HepG2 (cell line): ENCODE measurements around the gene TIMM44. TPM values are rescaled to one million over a fixed set of nuclear protein-coding genes. Genes with fewer than 3 reads are reported as not detected.
A peak's percentile ranks its signal among the peaks of the same experiment; 100 is the strongest.

ENCODE experiments used
- BHLHE40 ChIP-seq: IDR thresholded peaks from 2 replicates; pipeline ENCODE4 v1.6.1; 2011; ENCODE audit warnings: low read length, improper control_type of control experiment
- HNRNPH1 ChIP-seq: fragments of 200-400 bp; formaldehyde crosslinking; optimal IDR thresholded peaks from 2 replicates; pipeline ENCODE3; 2017; ENCODE audit warnings: mild to moderate bottlenecking, low read depth, low read length
- MBD4 ChIP-seq: IDR thresholded peaks from 2 replicates; pipeline ENCODE4 v1.6.1; 2012; ENCODE audit warnings: low read length, inconsistent platforms, borderline replicate concordance
- POLR2A ChIP-seq, 2 experiments: IDR thresholded peaks; 2 replicates each; pipeline ENCODE4 v1.6.1; 2011; ENCODE audit warnings: low read depth in 2 of 2, low read length in 2 of 2, mild to moderate bottlenecking in 1 of 2, moderate library complexity in 1 of 2; ENCODE audit not compliant: insufficient read depth in 1 of 2
- SRY ChIP-seq: sonication (generic); formaldehyde crosslinking; IDR thresholded peaks from 2 replicates; pipeline ENCODE4 v1.8.0; 2022; ENCODE audit warnings: mild to moderate bottlenecking, missing genetic modification reagents
- TEAD3 ChIP-seq: optimal IDR thresholded peaks from 2 replicates; pipeline ENCODE3; 2016; ENCODE audit warnings: borderline replicate concordance
- ZNF225 ChIP-seq: sonication (generic); formaldehyde crosslinking; IDR thresholded peaks from 2 replicates; pipeline ENCODE4 v1.4.0; 2020; ENCODE audit warnings: mild to moderate bottlenecking, missing genetic modification reagents
- ZNF282 ChIP-seq: fragments of 450-650 bp; IDR thresholded peaks from 2 replicates; pipeline ENCODE4 v1.6.1; 2018; ENCODE audit not compliant: partially characterized antibody
- ZNF382 ChIP-seq: sonication (generic); formaldehyde crosslinking; IDR thresholded peaks from 2 replicates; pipeline ENCODE4 v1.5.0; 2020; ENCODE audit warnings: missing genetic modification reagents, mild to moderate bottlenecking, borderline replicate concordance
- ZNF678 ChIP-seq: sonication (generic); formaldehyde crosslinking; IDR thresholded peaks from 2 replicates; pipeline ENCODE4 v1.4.0; 2020; ENCODE audit warnings: mild to moderate bottlenecking, missing genetic modification reagents
- ZNF850 ChIP-seq: sonication (generic); formaldehyde crosslinking; conservative IDR thresholded peaks from 2 replicates; pipeline ENCODE4 v1.9.0; 2021; ENCODE audit warnings: mild to moderate bottlenecking, missing genetic modification reagents
- ZXDC ChIP-seq: sonication (generic); formaldehyde crosslinking; IDR thresholded peaks from 2 replicates; pipeline ENCODE4 v1.5.0; 2020; ENCODE audit warnings: mild to moderate bottlenecking, missing genetic modification reagents
- polyA plus RNA-seq, 8 experiments: library from polyadenylated mRNA; depleted of rRNA in 3 of 8; stranded (reverse) in 7 of 8; unstranded in 1 of 8; fragments of >200 nt; fragmentation: Illumina TruSeq in 4 of 8; extraction: Trizol in 4 of 8; gene quantifications; 2 replicates each; pipeline versions ENCODE4 v1.2.1 to v1.2.3, GENCODE V29; 2011 to 2016; ENCODE audit warnings: low read depth in 4 of 8, missing spikeins in 1 of 8, mixed read lengths in 1 of 8; ENCODE audit not compliant: insufficient read depth in 1 of 8
- total RNA-seq, 5 experiments: library from RNA; depleted of rRNA; stranded (reverse); fragments of >200 nt; fragmentation: Illumina TruSeq; extraction: Trizol; gene quantifications; 2 replicates each; pipeline ENCODE4 v1.2.3, GENCODE V29; 2016; ENCODE audit warnings: low read depth in 1 of 5
- TF ChIP-seq, protein P1 (sequence below): sonication (generic); formaldehyde crosslinking; IDR thresholded peaks from 2 replicates; pipeline ENCODE4 v1.9.0; 2021; ENCODE audit warnings: missing genetic modification reagents, mild to moderate bottlenecking, borderline replicate concordance
- TF ChIP-seq, protein P2 (sequence below): sonication (generic); formaldehyde crosslinking; IDR thresholded peaks from 2 replicates; pipeline ENCODE4 v1.5.1; 2020; ENCODE audit warnings: mild to moderate bottlenecking, missing genetic modification reagents, borderline replicate concordance
- TF ChIP-seq, protein P3 (sequence below): sonication (generic); formaldehyde crosslinking; IDR thresholded peaks from 2 replicates; pipeline ENCODE4 v1.4.0; 2020; ENCODE audit warnings: mild to moderate bottlenecking, missing genetic modification reagents
- TF ChIP-seq, protein P4 (sequence below): sonication (generic); formaldehyde crosslinking; IDR thresholded peaks from 2 replicates; pipeline ENCODE4 v1.4.0; 2020; ENCODE audit warnings: missing genetic modification reagents, borderline replicate concordance
- TF ChIP-seq, protein P5 (sequence below): sonication (generic); formaldehyde crosslinking; IDR thresholded peaks from 2 replicates; pipeline ENCODE4 v1.8.0; 2022; ENCODE audit warnings: mild to moderate bottlenecking, missing genetic modification reagents, moderate library complexity
- TF ChIP-seq, protein P6 (sequence below): IDR thresholded peaks from 2 replicates; pipeline ENCODE4 v1.6.1; 2016; ENCODE audit warnings: missing compliant biosample characterization, missing genetic modification reagents, borderline replicate concordance

Gene TIMM44
- total and polyA plus RNA-seq, 2 of the 13 experiments (the other 11 are each of a cell fraction or from before 2014, with no cell fraction given): 42.9 to 72.6 TPM

- TF ChIP-seq, protein P1, sequence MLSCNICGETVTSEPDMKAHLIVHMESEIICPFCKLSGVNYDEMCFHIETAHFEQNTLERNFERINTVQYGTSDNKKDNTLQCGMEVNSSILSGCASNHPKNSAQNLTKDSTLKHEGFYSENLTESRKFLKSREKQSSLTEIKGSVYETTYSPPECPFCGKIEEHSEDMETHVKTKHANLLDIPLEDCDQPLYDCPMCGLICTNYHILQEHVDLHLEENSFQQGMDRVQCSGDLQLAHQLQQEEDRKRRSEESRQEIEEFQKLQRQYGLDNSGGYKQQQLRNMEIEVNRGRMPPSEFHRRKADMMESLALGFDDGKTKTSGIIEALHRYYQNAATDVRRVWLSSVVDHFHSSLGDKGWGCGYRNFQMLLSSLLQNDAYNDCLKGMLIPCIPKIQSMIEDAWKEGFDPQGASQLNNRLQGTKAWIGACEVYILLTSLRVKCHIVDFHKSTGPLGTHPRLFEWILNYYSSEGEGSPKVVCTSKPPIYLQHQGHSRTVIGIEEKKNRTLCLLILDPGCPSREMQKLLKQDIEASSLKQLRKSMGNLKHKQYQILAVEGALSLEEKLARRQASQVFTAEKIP (CRISPR knock-in tag): no peak
- no peak for TF ChIP-seq BHLHE40
- TF ChIP-seq SRY: no peak
- TF ChIP-seq, protein P2, sequence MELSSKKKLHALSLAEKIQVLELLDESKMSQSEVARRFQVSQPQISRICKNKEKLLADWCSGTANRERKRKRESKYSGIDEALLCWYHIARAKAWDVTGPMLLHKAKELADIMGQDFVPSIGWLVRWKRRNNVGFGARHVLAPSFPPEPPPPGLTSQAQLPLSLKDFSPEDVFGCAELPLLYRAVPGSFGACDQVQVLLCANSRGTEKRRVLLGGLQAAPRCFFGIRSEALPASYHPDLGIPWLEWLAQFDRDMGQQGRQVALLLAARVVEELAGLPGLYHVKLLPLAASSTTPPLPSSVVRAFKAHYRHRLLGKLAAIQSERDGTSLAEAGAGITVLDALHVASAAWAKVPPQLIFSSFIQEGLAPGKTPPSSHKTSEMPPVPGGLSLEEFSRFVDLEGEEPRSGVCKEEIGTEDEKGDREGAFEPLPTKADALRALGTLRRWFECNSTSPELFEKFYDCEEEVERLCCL (CRISPR knock-in tag): no peak
- TF ChIP-seq ZNF282: no peak
- TF ChIP-seq ZXDC: no peak
- TF ChIP-seq, protein P3, sequence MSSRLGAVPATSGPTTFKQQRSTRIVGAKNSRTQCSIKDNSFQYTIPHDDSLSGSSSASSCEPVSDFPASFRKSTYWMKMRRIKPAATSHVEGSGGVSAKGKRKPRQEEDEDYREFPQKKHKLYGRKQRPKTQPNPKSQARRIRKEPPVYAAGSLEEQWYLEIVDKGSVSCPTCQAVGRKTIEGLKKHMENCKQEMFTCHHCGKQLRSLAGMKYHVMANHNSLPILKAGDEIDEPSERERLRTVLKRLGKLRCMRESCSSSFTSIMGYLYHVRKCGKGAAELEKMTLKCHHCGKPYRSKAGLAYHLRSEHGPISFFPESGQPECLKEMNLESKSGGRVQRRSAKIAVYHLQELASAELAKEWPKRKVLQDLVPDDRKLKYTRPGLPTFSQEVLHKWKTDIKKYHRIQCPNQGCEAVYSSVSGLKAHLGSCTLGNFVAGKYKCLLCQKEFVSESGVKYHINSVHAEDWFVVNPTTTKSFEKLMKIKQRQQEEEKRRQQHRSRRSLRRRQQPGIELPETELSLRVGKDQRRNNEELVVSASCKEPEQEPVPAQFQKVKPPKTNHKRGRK (CRISPR knock-in tag): no peak
- TF ChIP-seq ZNF850 (CRISPR knock-in tag): no peak
- no peak for TF ChIP-seq HNRNPH1
- TF ChIP-seq MBD4: no peak
- TF ChIP-seq ZNF382: no peak
- TF ChIP-seq, protein P4, sequence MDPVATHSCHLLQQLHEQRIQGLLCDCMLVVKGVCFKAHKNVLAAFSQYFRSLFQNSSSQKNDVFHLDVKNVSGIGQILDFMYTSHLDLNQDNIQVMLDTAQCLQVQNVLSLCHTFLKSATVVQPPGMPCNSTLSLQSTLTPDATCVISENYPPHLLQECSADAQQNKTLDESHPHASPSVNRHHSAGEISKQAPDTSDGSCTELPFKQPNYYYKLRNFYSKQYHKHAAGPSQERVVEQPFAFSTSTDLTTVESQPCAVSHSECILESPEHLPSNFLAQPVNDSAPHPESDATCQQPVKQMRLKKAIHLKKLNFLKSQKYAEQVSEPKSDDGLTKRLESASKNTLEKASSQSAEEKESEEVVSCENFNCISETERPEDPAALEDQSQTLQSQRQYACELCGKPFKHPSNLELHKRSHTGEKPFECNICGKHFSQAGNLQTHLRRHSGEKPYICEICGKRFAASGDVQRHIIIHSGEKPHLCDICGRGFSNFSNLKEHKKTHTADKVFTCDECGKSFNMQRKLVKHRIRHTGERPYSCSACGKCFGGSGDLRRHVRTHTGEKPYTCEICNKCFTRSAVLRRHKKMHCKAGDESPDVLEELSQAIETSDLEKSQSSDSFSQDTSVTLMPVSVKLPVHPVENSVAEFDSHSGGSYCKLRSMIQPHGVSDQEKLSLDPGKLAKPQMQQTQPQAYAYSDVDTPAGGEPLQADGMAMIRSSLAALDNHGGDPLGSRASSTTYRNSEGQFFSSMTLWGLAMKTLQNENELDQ: no peak
- TF ChIP-seq TEAD3: peak; percentile 33
- no peak for TF ChIP-seq POLR2A (IDR thresholded peaks at IDR 0.05; ENCODE audit: insufficient read depth in 1 of 2, low read depth in 2 of 2, low read length in 2 of 2)
- TF ChIP-seq, protein P5, sequence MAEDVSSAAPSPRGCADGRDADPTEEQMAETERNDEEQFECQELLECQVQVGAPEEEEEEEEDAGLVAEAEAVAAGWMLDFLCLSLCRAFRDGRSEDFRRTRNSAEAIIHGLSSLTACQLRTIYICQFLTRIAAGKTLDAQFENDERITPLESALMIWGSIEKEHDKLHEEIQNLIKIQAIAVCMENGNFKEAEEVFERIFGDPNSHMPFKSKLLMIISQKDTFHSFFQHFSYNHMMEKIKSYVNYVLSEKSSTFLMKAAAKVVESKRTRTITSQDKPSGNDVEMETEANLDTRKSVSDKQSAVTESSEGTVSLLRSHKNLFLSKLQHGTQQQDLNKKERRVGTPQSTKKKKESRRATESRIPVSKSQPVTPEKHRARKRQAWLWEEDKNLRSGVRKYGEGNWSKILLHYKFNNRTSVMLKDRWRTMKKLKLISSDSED (CRISPR knock-in tag): no peak
- no peak for TF ChIP-seq ZNF225 (CRISPR knock-in tag)
- TF ChIP-seq, protein P6, sequence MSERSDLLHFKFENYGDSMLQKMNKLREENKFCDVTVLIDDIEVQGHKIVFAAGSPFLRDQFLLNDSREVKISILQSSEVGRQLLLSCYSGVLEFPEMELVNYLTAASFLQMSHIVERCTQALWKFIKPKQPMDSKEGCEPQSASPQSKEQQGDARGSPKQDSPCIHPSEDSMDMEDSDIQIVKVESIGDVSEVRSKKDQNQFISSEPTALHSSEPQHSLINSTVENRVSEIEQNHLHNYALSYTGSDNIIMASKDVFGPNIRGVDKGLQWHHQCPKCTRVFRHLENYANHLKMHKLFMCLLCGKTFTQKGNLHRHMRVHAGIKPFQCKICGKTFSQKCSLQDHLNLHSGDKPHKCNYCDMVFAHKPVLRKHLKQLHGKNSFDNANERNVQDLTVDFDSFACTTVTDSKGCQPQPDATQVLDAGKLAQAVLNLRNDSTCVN (CRISPR knock-in tag): no peak
- TF ChIP-seq ZNF678 (CRISPR knock-in tag): no peak
These were observed 46.2 kb downstream of the TIMM44 start (continued) for GRCh38 chr19:7897292-7897691.
